GM19099 (cell line): ENCODE results near the gene TSNAX.

Experiments
- POLR2A ChIP-seq: IDR thresholded peaks from 3 replicates; pipeline ENCODE4 v1.6.1; 2011; ENCODE audit warnings: low read depth; ENCODE audit not compliant: insufficient read length; ENCODE audit errors: extremely low read depth

The TSNAX gene

GRCh38 chr1:231603598-231604275 is 75.3 kb downstream of the TSNAX start:
- no peak for TF ChIP-seq POLR2A

DNA sequence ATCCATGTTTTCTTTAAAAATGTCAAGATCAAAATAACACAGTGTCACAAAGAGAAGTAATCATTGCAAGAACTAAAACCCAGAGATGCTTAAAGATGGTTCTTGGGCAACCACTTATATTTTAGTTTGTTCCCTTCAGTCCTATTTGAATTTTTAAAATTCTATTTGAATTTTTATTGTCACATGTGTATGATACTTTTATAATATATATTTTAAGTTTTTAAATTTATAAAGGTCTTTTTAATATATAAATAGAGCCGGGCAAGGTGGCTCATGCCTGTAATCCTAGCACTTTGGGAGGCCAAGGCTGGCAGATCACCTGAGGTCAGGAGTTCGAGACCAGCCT is 75.8 kb downstream of the TSNAX start:
- TF ChIP-seq POLR2A = no peak

DNA sequence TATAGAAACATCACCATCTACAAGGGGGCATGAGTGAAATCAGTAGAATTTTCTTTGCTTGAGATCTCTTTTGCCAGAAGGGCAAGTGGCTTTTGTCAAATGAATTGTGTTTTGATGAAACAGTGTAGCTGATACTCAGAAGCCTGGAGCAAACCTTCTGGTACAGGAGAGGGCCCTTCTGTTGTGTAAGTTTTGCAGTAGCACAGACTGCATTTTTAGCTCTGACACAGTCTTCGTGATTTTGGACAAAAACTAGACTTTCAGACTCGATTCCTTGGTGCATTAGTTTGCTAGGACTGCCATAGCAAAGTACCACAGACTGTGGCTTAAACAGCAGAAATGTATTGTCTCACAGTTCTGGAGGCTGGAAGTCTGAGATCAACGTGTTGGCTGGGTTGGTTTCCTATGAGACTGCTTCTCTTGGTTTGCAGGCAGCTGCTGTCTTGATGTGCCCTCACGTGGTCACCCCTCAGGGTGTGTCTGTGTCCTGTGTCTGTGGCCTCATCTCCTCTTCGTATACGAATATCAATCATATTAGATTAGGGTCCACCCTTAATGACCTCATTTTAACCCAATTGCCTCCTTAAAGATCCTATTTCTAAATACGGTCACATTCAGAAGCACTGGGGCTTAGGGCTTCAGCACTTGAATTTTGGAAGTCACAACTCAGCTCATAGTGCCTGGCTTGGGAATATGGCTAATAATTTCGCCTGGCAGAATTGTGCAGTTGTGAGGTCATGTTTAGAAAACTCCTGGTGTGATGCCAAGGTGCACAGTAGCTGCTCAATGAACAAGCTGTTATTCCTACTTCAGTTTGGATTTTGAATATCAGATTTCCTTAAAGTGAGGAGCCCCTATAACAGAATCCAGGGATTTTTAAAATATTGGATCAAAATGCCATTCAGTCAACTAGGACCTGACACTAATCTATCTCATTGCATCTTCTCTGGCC is 77.0 kb downstream of the TSNAX start:
- TF ChIP-seq POLR2A = no peak

DNA sequence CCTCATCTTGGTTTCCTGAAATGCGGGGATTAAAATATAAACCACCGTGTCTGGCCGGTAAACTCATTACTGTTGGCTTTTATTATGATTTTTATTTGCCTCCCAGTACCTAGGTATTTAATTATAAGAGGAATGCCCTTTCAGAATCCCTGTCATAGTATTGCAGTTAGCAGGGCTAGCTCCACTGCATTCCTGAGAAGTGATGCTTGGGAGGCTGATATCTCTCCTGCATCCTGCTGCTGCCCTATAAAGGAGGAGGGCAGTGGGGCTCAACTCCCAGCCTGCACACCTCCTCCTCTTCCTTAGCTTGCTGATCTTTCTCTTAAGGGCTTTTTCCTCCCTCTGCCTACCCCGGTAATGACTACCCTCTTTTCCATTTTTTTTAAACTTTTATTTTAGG is 78.2 kb downstream of the TSNAX start:
- no peak for TF ChIP-seq POLR2A

DNA sequence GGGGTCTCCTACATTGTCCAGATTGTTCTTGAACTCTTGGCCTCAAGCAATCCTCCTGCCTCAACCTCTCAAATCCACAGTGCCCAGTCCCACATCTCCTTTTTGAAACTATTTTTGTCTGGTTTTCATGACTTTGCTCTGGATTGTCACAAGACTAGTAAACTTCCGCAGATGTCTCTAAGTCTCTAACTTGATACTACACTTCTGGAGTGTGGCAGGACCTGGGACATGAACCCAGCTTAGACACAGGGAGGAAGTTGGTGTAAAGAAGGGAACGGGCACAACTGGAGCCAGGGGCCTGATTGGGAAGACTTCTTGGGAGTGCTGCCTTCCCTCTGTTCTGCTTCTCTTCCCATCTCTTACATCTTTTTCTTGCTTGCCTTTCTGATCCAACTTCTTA is 81.9 kb downstream of the TSNAX start:
- no peak for TF ChIP-seq POLR2A

DNA sequence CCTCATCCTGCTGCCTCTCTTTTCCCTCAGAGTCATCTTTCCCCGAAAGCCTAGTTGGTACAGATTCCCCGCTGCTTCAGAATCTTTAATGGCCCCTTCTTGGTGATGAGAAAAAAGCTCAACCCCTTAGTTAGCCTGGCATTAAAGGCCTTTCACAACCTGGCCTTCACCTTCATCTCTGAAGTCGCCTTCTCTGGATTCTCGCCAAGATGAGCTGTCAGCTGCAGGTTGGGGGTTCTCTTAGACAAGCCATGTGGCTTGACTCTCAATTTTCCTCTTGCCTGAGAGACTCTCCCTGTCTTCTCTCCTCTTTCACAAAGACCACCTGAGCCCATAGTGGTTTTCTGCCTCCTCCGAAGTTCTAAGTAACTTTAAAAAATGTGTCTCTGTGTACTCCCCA is 82.6 kb downstream of the TSNAX start:
- no peak for TF ChIP-seq POLR2A

DNA sequence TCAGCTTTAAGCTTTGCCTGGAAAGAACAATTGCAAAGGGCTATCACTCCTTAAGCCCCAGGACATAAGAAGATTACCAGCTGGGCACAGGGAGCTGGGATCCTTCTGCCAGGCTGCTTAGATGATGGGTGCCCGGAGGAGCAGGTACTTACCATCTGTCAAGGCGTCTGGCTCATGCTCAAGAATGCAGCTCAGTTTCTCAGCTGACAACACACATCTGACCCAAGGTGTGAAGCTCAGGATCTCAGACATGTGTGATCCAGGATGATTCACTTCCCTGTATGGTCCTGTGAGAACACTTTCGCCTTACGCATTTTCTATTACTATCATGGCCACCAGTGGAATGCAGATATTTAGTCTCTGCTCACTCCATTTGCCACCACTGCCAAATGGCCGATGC is 83.4 kb downstream of the TSNAX start:
- TF ChIP-seq POLR2A = no peak

- no peak for TF ChIP-seq POLR2A
These were observed 84.1 kb downstream of the TSNAX start for GRCh38 chr1:231612393-231613089.

- no peak for TF ChIP-seq POLR2A
These were observed 85.2 kb downstream of the TSNAX start for GRCh38 chr1:231613419-231614349.
